NCI-H510A (cell line): ENCODE data around the gene IDH3B.

ENCODE experiments used
- DNase-seq: peaks from one replicate; lab custom pipeline; 2025; lab: John Stamatoyannopoulos, UW

IDH3B gene

DNA sequence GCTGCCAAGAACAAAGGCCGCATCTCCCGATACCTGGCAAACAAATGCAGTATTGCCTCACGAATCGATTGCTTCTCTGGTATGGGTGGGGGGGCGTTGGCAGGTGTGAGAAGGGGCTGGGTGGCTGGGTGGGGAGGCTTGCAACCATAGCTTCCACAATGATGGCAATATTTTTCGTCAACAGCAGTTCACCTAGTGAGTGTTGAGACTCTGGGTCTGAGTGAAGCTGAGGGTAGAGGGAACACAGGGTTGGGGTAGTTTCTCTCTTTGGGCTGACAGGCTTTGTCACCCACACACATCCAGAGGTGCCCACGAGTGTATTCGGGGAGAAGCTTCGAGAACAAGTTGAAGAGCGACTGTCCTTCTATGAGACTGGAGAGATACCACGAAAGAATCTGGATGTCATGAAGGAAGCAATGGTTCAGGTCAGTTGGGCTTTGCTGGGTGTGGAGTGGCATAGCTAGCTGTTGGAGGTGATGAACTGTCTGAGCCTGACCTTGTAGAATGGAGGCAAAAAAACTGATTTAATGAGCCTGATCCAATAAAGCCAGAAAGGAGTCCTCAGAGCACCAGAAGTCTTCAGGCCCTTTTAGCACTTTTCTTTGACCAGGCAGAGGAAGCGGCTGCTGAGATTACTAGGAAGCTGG lies 7.4 kb downstream of the IDH3B start:
- no peak for DNase-seq

DNA sequence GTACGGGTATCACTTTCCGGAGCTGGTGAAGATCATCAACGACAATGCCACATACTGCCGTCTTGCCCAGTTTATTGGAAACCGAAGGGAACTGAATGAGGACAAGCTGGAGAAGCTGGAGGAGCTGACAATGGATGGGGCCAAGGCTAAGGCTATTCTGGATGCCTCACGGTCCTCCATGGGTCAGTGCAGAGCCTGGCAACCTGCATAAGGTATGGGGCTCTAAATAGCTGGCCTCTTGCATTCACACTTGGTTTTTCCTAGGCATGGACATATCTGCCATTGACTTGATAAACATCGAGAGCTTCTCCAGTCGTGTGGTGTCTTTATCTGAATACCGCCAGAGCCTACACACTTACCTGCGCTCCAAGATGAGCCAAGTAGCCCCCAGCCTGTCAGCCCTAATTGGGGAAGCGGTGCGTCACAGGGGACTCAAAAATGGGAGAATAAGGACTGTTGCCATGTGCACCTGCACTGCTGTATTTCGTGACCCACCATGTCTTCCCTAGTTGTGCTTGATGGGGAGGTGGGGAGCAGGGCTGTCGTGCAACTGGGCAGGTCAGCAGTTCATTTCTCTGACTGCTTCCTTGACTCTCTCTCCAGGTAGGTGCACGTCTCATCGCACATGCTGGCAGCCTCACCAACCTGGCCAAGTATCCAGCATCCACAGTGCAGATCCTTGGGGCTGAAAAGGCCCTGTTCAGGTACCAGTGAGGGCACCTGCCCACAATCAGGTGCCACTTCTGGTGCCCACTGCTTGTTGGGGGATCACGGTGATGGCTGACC lies 8.5 kb downstream of the IDH3B start:
- DNase-seq, result no peak

DNA sequence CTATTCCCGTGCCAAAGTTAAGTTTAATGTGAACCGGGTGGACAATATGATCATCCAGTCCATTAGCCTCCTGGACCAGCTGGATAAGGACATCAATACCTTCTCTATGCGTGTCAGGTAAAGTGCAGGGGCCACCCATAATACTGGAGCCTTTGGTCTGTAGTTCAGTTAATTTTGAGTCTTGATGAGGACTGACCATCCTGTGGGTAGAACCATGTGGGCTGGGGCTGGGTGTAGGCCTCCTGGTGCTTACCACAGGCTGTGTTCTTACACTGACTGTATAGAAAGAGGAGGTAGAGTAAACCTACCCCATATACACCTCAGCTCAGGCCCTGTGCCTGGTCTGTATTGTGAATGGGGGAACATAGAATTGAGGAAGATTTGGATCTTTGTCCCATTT lies 9.2 kb downstream of the IDH3B start:
- no peak for DNase-seq

DNA sequence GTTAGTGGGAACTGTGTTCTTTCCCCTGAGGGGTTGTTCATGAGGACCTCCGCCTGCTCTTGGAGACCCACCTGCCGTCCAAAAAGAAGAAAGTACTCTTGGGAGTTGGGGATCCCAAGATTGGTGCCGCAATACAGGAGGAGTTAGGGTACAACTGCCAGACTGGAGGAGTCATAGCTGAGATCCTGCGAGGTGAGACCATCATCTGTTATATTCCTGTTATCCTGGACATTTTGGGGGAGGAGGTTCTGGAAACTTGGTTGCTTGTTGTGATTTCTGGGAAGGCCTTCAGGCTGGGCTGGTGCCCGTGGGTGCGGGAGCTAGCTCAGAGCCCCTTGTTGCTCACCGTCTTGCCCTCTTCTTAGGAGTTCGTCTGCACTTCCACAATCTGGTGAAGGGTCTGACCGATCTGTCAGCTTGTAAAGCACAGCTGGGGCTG lies 9.6 kb downstream of the IDH3B start:
- DNase-seq, result no peak

DNA sequence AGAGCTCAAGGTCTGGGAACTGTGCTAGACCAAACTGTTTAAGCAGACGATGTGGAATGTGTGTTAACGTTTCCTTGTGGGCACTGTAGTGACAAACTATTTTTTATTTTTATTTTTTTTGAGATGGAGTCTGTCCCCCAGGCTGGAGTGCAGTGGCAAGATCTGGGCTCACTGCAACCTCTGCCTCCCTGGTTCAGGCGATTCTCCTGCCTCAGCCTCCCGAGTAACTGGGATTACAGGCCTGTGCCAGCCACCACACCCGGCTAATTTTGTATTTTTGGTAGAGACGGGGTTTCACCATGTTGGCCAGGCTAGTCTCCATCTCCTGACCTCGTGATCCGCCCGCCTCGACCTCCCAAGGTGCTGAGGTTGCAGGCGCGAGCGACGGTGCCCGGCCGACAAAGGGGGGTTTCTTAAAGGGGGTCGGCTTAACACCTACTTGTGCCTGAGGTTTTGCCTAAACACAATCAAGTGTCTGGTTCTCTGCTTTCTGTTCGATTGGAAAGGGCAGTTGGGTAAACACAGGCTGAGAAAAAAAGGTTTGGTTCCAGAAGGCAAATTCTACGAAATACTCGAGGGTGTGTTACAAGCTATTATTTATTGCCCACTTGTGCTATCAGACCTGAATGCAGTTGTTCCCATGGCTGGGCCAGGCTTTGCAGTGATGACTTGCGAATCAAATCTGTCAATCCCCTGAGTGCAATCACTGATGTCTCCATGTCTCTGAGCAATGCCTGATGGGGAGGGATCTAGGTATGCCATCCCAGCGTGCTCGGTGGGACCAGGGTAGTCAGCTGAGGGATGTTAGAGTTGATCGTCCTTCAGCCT lies 10.2 kb downstream of the IDH3B start:
- no peak for DNase-seq

DNA sequence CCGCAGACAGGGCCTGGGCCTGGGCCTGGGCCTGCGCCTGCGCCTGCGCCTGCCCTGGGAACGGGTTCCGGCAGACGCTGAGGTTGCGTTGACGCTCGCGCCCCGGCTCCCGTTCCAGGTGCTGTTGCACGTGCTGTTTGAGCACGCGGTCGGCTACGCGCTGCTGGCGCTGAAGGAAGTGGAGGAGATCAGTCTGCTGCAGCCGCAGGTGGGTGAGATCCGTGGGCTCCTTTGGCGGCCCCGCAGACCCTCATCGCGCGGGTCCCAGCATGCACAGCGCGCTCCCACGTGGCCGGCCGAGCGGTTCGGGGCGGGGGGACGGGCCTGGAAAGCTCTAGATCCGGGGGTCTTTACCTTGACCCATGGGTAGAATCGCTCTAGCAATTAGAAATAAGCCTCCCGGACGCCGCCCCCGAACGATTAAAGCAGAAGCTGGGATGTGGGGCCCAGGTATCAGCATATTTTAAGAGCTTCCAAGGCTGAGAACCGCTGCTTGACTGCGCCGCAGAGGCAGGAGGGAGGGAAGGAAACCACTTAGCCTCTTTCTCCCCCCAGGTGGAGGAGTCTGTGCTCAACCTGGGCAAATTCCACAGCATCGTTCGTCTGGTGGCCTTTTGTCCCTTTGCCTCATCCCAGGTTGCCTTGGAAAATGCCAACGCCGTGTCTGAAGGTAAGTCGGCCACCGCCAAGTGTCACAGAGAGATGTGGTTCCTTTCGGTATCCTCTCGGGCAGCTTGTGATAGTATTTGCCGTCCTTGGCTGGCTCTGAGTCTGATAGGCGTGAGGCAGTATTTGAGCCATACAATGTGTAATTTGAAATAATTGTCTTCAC lies 11.1 kb downstream of the IDH3B start:
- DNase-seq, result peak; percentile 57

DNA sequence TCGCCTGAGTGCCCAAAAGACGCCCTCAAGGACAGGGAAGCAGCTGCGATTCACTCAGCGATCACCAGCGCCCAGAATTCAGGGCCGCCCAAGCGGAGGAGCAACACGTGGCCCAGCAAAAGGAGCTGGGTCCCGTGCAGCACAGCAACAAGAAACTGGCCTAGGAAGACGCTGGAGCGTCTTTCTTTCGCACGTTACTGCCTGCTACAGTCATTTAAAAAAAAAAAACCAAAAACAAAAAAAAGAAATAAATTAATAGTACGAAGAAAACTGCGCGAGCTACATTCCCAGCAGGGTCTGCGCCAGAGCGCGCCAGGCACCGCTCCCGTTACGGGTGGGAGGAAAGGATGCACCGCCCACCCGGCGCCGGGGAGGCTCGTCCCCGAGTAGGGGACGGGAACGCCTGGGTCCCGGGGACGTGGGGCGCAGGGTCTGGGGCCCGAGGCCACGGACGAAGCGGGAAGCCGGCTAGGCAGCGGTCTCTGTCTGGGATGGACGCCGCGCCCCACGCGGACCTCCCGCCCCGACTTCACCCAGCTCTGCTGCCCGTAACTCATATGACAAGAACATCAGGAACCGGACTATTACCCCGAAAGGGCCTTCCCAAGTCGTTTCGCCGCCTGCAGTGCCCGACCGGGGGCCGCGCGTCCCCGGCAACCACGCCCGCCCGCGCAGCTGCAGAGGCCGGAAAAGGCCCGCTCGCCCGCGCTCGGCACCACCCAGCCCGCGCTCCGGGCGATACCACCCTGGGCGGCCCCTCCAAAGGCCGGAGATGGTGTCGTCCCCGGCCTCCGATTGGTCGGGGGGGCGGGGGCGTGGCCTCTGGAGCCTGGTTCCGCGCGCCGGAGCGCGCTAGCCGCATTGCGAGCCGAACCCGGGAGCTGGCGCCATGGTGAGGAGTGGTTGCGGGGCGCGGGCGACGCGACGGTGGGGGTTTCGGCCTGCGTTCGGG lies 12.0 kb downstream of the IDH3B start, which contains the start of gene NOP56:
TSS of gene NOP56 (plus strand) at position 861 of the 952 bp plus-strand sequence. CDS start at position 890, 29 bp downstream.
- peak; percentile 95 for DNase-seq

DNA sequence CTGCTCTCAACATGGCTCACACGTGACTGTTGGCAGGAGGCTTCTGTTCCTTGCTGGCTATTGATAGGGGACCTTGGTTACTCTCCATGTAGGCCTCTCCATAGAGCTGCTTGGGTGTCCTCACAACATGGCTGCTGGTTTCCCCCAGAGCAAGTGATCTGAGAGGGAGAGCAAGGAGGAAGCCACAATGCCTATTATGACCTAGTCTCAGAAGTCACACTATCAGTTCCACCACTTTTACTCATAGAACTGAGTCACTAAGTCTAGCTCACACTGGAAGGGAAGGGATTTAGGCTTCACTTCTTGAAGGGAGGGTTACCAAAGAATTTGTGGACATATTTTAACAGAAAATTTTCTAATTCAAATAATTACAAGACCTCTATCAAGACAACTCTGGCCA lies 20.3 kb downstream of the IDH3B start:
- no peak for DNase-seq

DNA sequence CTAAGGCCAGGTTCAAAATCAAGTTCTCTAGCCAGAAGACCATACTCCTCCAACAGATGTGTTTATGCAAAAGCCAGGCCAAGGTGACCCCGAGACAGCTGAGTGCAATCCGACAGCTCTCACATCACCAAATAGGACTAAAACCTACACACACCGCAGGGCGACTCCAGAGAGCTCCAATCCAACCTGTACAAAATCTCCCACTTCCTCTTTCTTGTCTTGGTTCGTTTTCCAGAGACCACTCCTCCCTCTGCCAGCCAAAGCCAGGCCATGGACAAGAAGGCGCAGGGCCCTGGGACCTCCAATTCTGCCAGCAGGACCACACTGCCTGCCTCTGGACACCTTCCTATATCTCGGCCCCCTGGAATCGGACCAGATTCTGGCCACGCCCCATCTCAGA lies 23.1 kb downstream of the IDH3B start:
- no peak for DNase-seq

DNA sequence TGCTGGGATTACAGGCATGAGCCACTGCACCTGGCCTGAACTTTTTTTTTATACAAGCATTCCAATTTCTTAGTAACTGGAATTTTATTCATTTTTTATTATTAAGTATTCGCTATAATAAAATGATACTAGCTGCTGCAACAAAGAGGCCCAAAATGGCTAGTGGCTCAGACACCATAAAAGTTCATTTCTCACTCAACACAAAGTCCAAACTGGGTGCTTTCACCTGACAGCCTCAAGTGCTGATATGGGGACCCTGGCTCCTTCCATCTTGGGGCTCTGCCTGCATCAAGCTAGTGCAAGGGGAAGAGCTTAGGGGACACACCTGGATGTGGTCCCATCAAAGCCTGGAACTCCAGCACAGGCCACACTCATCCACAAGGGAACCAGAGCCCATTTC lies 23.8 kb downstream of the IDH3B start:
- no peak for DNase-seq

DNA sequence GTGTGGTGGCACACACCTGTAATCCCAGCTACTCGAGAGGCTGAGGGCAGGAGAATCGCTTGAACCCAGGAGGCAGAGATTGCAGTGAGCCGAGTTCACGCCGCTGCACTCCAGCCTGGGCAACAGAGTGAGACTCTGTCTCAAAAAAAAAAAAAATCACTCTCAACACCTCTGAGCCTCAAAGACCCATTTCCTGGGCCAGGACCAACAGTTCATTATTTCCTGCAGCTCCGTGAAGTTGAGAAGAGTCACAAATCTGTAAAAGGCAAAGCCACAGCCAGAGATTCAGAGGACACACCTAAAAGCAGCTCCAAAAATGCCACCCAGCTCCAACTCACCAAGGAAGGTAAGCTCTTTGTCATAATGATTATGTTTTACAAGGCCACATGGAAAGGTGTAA lies 26.8 kb downstream of the IDH3B start:
- no peak for DNase-seq

DNA sequence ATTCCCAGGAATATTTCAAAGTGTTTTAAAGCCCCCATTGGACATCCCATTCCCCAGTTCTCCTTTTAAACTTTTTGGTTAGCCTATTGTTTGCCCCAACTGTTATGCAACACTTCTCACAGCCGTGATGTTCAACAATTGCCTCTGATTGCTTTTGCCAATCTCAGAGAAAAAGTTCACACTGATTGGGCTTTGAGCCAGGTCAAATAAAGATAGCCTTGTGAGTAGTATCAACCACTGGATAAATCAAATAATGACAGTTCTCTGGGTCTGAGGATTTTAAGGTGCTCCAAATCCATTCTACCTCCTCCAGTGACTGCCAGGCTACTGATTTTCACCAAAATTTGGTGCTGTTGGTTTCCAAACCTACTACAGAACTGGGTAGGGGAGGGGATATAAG lies 30.6 kb downstream of the IDH3B start:
- no peak for DNase-seq

DNA sequence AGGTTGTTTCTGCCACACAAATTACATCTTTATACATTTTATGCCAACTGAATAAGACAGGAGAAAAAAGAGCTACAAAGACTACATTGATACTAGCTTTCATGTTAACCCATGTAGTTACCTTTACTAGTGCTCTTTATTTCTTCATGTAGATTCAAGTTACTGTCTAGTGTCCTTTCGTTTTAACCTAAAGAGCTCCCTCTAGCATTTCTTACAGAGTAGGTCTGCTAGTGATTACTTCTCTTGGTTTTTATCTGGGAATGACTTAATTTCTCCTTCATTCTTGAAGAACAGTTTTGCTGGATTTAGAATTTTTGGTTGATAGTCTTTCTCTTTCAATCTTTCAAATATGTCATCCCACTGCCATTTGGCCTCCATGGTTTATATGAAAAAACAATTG lies 32.8 kb downstream of the IDH3B start:
- no peak for DNase-seq

DNA sequence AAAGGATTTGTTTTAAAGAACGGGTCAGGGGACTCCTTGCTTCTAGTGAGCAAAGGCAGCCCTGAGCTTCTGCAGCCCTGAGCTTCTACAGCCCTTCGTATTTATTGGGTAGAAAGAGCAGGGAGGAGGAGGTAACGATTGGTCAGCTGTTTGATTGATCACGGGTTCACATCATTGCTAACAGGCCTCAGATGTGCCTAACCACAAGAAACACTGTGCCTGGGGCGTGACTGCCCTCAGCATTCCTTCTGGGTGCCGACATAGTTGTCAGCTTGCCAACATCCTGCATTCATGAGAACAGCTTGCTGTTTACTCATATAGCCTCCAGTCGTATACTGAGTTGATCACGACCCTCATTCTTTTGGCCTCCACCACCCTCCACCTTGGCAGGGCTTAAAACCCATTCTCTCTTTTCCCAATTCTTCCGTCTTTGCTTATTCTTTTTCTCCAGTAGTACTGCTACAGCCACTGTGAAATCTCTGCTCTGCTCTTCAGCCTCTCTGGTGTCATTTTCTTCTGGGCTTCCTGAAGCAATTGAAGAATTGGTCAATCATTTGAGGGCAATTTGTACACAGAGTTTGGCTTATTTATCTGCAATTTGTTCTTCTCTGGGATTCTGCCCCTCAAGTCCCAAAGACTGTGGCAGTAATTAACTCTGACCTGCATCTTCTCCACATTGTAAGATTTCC lies 37.0 kb downstream of the IDH3B start:
- DNase-seq, result no peak

DNA sequence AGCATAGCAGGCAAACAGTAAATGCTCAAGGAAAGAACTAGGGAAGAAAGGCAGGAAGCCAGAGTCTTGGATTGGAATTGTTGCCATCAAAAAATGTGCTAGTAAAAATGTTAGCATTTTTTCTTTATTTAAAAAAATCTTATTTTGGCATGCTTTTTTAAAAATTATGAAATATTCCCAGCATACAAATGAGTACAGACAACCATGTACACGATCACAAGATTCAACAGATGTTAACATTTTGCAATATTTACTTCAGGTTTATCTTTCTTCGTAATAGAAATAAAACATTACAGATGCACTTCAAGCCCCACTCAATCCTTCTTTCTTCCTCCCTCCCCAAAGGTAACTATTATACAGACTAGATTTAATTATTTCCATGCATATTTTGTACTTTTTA lies 39.0 kb downstream of the IDH3B start:
- no peak for DNase-seq

DNA sequence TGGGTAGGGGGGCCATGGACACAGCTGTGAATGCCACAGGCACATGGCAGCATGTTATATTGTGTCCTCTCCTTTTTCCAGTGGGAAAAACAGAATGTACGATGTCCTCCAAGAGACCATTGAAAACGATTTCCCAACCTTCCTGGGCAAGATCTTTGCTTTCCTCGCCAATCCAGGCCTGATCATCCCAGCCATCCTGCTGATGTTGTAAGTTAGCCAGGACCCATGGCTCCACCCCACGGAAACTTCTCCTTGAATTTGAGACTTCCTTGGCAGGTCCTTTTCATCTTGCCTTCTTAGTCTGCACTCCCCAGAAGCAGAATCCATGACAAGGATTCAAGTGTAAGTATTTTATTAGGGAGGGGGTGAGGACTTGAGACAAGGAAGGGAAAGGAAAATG lies 39.8 kb downstream of the IDH3B start:
- no peak for DNase-seq

DNA sequence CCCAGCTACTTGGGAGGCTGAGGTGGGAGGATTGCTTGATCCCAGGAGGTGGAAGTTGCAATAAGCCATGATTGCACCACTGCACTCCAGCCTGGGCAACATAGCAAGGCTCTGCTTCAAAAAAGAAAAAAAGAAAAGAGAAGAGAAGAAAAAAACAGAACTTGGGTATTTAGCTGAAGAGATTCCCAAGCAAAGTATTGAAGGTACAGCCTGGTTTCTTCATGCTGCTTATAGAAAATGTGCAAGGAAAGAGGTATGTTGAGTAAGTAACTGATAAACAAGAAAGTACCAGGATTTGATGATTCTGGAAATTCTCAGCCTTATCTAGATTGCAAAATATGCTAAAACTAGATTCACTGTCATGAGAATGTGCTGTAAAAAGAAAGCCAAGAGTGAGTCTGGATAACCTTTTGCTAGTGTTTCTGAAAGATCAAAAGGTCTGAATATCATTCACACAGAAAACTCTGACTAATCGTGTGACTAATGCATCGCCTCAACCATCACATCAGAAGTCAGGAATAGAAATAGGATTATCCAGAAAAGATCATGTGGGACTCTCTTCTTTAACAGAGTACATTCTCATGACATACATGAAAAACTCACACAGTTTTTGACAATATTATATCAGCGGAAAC lies 43.9 kb downstream of the IDH3B start:
- DNase-seq, result no peak

DNA sequence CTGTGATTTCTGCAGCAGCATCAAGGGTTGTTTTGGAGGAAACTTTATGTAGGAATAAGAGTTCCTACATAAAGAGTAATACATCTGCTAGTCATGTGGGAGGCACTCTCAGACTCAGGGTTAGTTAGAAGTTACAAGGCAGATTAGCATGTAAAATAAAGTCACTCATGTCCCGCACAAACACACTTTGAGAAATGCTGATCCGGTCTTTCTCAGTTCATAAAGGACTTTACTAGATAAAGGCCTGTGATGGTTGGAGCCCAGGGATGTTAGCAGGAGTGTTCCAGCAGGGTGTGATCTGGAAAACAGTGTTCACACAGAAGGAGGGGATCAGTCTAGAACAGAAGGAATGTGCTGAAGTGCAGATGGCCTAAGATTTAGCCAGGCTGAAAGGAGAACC lies 44.7 kb downstream of the IDH3B start:
- DNase-seq, result no peak

DNA sequence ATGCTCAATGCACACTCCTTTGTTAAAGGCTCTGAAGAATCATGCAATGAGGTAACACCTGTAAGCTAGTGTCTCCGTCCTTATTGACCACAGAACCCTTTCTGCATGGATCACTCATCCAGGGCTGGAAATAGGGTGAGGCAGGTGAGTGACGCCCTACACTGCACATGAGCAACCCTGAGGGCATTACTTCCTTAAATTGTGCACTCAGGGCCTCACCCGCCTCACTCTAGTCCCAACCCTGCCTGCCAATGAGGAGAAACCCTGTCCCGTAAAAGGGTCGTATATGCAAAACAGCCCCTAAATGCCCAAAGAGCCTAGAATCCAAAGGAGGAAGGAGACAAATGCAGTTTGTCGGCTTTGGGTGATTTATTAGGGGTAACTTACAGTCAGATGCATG lies 45.2 kb downstream of the IDH3B start:
- no peak for DNase-seq
